ENCODE results near the gene TRIM9.

TRIM9 gene

DNA sequence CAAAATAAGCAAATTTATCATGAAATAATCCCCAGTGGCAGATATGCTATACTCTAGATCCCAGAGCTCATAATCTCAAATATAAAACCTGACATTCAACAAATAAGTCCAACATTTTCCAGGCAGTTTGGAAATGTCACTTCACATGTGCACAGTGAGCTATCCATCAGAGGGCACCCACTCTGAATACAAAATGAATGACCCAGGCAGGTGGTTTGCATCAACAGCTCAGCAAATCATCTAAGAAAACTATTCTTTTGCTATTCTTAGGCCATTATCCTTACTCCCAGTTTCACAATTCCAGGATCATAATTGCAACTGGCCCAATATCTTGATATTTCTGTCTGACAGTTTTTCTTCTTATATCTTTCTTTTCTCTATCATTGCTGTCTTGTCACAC is 38.5 kb downstream of the TRIM9 start:
- no peak for DNase-seq (ENCODE audit: low spot score)

DNA sequence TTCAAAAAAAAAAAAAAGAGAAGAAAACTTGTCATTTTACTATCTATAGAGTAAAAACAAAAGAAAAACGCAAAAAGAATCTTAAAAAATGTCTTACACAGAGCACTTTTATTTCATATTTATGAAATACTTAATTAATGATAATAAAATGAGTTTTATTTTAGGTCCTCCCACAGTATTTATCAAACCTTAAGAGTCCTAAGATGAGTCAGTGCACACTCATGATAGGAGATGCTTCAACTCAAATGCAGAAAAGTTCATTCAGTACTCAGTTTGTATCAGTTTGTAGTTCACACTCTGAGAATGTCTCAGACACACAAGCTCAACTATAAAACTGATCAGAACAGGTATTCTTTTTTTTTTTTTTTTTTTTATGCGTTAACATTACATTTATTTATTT is 41.7 kb downstream of the TRIM9 start:
- DNase-seq (ENCODE audit: low spot score): no peak

DNA sequence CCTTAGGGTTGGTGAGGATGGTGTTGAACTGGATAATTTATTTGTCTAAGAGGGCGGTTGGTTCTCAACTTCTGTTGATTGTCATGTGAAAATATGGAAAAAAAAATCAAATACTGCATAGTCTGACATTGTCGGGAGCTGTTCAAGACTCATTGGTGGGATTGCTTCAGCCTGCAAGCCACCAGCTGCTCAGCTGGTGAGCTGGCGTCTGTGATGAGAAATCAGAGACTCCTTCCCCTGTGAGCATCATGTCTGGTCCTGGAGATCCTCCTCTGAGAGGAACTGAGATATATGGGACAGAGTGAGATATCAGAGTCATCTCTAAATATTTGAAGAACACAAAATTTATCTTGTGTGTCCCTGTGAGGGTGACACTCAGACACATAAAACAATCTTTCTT is 49.9 kb downstream of the TRIM9 start:
- no peak for DNase-seq (ENCODE audit: low spot score)

DNA sequence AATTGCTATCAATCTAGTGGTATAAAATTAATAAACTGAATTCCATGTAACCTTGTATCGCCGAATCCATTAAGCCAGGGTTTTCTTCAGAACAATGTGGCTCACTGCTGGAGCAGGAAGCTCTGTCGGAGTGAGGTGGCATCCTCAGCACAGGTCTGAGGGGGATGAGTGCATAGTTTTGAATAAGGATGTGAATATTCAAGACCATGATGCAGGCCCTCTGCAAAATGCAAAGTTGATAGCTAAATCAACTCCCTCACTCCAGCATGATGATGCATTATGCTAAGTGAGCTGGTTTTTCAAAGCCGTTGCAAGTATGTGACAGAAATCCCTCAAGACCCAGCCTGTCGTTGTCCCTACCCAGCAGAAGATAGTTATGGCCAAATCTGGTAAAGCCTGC is 53.0 kb downstream of the TRIM9 start:
- DNase-seq (ENCODE audit: low spot score): no peak

DNA sequence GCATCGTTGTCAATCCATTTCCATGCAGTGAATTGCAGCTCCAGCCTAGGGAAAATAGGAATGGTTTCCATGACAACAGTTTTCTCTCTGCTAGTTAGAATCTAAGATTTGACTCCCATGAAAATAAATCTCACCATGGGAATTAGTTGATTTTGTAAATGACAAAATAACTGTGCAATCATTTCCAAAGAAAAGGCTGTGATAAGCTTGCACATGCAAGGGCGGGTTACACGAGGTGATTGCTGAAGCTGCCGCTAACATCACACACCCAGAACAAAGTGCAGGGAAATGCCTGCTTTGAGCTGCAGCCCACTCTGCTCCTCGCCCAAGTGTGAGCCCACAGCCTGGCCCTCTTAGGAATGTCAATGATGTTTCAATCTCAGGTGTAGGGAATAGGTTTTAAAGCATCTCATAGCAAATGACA is 53.8 kb downstream of the TRIM9 start:
- DNase-seq (ENCODE audit: low spot score): no peak

DNA sequence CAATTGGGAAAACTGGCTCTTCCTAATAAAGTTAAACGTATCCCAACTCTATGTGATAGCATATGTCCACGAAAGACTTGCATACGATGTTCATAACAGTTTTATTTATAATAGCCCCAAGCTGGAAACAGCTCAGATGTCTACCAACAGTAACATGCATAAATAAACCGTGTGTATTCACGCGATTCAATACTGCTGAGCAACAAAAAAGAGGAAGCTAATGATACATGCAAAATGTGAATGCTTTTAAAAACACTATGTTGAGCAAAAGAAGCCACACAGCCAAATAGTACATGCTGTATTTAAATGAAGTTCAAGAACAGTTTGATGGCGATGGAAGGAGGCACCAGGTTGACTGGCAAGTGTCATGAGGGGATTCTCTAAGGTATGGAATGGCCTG is 55.7 kb downstream of the TRIM9 start:
- no peak for DNase-seq (ENCODE audit: low spot score)

DNA sequence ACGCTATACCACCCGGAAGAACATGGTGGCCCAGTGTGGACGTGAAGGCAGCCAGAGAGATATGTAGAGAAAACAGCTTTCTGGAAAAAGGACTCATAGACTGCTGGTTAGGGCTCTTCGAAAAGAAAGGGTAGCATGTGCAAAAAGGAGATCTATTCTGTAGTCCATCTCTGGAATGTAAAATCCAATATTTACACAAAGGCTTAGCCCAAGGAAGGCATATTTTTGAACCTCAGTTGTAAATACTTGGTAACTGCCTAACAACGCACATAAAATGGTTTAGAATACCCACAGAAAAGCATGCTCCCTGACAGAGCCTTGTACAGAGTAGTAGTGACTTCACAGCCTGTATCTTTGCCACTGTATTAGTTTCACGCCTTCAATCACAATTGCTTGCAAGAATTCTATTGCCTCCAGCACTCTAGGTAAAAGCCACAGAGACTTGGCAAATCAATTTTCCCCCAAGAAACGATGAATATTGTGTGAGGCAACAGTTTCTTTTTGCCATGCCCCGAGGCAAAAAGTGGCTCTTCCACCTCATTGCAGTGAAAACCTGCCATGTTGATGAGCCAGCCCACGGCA is 59.2 kb downstream of the TRIM9 start:
- no peak for DNase-seq (ENCODE audit: low spot score)

DNA sequence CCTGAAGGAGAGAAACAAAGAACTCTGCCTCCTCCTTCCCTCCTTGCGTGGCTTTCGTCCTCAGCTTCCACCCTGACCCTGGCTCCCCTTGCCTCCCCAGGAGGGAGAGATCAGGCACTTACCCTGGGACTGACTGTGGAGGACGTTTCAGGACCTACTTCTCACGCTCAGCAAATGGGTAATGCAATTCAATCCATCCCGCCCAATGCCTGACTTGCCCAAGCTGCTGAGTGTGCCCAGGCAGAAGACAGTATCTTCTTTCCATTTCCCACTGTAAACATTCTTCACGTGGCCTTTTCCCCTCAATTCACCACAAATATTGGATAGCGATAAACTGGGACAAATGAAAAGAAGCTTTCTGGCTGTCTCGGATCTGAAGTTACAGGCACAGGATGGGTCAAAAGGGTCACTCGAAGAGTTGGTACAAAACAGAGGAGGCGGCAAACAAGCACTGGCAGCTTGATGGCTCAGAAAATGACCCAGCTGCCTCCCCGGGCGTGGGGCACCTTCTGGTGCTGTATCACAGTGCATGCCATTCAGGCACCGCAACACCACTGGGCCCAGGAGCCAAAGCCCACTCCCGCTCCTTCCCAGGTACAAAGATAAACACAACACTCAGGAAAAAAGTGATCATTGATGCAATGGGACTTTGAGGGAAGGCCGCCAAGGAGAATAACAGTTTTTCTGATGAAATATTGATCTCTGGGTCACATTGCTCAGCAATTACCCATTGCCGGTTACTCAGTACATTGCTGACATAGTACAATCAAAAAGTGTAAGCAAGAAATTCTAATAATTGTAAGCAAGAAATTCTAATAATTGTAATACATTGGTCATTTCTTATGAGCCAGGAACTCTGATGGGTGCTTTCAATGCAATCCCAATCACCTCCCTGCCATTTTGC is 65.8 kb downstream of the TRIM9 start:
- DNase-seq (ENCODE audit: low spot score): no peak

DNA sequence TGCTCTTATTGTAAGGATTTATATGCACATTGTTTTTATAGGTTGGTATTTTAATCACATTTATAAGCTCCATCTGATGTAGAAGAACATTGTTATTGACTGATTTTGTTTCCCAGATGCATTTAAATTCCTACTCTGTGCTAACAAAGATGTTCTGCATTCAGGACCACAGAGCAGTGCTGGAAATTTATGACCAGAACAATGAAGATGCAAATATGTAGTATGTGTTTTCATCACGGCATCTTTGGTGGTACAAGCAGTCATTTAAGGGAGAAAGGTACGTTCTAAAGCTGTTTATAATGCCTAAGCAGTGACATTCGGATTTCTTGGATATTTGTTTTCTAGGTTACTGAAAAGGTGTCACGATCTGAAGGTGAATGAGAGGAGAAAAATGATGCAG is 66.5 kb downstream of the TRIM9 start:
- DNase-seq (ENCODE audit: low spot score): no peak

DNA sequence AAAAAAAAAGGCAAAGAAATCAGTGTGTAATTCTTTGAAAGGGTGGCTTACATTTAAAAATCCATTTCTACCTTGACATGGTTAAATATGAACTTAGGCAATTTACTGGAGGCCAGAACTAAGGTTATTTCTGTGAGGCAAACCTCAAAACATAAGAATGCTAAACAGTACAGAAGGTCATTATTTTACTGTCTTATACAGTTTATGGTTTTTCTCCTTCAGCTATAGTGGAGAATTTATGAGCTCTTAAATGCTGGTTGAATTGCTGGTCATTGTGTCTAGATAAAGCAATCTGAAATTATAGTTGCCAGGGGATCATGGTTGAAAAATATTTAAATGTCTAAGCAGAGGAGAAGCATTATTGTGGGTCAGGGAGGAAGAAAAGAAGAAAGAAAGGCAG is 70.5 kb downstream of the TRIM9 start:
- no peak for DNase-seq (ENCODE audit: low spot score)

DNA sequence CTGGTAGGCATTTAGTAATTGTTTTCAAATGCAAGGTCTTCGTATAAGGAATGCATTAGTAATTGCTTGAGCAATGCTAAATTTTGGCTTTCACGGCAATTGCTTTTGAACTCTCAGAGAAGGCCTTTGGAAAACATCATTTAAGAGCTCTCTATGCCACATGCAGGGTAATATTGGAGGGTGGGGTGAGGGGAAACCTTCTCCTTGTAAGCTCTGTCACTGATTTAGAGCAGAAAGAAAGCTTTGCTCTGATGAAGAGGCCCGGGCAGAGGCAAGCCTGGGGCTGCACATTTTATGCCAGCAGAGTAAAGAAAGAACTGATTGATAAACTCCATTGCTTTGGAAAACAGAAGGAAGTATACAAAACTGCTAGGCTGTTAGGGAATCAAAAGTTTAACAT is 70.9 kb downstream of the TRIM9 start:
- DNase-seq (ENCODE audit: low spot score): no peak

DNA sequence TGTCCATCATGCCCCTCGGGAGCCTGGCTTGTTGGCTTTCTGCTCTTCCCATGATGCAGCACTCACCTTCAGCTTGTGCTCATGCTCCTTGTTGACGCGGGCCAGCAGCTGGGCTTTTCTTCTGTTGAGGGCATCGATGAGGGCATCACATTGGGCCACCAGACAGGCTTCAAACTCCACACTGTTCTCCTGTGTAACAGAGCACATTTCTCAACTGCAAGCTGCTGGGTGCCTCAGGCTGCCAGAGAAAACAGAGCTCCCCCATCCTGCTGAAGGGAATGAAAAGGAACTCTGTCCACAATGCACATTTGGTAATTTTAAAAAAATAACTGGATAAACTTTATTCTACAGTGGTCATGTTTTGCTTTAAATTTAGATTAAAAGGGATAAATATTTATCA is 72.1 kb downstream of the TRIM9 start:
- DNase-seq (ENCODE audit: low spot score): no peak

DNA sequence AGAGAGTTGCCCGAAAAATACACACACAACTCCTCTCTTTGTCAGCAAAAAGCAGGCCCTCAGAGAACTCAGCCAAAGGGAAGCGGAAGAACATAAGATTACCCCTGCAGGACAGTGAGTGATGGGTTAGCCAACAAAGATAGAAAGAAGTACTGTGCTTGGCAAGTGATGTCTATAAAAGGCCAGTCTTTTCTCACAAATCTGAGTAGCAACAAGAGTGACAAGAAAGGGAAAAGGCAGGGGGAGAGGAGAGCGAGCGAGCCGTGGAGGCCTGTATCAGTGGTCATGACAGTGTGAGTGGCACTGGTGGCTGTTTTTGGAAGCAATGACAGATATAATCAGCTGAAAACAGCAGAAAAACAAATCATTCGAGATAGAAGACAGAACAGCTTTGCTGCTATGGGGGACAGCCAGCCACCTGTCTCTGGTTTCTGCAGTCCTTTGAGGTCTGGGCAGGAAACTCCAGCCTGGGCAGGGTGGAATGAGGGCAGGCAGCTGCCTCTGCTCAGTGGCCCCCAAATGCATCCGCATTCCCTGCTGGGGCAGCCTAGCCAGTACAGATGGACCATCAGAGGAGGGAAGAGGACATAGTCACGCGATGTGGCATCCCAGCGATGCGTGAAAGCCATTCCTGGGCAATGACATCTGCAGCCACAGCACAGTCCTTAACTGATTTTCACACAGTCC is 74.7 kb downstream of the TRIM9 start:
- DNase-seq (ENCODE audit: low spot score): peak; percentile 86

DNA sequence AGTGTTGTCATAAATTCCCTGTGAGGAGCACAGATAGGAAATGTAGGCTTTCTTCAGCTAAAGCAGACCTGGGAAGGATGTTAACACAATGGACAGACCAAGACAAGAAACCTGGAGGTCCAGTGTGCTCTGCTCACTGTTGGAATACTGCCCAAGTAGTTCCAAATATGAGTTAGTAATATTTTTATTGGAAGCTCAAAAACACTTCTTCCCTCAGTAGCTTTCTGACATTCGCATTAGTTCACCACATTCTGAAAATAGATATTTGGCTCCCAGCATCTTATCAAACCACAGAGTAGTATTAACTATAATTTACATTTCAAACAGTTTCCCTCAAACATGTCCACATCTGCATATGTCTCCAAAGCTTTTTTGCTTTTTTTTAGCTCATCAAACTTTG is 75.8 kb downstream of the TRIM9 start:
- no peak for DNase-seq (ENCODE audit: low spot score)

DNA sequence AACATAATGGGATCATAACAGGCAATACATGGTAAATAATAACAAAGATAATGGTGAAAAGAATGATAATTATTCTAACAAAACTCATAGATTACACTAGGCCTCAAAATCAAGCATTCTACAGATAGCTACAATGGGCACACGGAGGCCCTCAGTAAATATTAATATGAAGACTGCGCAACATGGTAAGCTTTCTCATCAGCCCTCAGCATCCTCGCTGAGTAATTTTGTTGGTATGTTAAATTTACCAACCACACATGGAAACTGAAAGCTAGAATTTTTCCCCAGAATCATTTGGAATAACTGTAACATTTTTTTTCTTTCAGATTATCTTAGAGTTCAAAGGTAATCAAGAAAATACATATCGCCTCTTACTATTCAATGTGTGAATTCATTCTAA is 76.4 kb downstream of the TRIM9 start:
- DNase-seq (ENCODE audit: low spot score): no peak

DNA sequence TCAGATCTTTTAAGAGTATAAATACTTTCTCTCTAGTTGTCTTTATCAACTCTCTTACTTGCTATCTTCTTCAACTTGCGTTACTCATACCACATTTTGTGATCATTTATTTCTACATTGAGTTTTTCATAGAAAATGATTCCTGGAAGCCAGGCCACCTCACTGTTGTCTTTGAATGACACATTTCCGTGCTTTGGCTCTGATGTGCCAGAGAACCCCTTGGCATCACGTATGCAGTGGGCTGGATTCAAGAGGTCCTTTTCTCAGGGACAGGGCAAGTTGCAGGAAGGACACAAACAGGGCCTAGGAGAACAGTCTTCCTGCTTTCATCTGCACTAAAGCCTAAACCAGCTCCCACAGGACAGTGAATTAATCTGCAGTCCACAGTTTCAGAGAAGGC is 80.3 kb downstream of the TRIM9 start:
- no peak for DNase-seq (ENCODE audit: low spot score)

DNA sequence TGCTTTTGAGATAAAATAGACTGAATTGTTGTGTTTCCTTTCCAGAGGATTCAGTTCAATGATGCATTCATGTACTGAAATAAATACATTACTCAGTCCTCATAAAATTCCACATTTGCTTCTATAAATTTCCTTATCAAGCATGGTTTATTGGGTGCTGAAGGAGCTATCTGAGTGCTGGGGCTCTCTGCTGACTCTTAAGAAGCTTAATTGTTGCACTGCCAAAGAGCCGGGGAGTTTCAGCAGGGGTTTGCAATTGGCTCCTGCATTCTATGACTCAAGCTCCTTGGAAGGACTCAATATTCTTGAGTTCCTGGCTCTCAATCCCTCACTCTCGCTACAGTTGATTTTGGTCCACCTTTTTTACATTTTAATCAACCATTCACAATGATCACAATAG is 80.8 kb downstream of the TRIM9 start:
- peak; percentile 17 for DNase-seq (ENCODE audit: low spot score)

DNA sequence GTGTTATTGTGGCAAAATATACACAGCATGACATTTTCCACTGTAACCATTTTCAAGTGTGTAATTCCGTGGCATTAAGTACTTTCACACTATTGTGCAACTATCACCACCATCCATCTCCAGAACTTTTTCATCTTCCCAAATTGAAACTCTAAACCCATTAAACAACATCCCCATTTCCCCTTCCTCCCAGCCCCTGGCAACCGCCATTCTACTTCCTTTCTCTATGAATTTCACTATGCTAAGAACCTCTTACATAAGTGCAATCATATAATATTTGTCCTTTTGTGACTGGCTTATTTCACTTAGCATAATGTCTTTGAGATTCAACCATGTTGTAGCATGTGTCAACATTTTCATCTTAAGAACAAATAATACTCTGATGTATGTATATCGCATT is 82.8 kb downstream of the TRIM9 start:
- no peak for DNase-seq (ENCODE audit: low spot score)

DNA sequence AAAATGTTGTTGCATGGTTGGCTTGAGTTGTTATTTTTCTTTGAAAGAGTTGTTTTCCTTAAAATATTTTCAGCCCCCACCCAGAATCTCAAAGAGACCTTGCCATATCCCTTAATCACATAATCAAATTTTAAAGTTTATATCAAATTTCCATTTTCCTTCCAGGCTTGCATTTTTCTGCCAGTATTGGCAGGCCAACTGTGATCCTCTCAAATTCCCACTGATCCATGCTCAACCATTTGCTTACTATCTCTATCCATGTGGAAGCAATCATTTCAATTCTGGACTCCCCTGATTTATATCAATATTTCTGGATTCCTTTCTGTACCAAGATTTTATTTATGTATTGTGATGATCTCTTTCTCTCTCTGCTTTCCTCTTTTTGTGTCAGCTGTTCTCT is 86.5 kb downstream of the TRIM9 start:
- no peak for DNase-seq (ENCODE audit: low spot score)

DNA sequence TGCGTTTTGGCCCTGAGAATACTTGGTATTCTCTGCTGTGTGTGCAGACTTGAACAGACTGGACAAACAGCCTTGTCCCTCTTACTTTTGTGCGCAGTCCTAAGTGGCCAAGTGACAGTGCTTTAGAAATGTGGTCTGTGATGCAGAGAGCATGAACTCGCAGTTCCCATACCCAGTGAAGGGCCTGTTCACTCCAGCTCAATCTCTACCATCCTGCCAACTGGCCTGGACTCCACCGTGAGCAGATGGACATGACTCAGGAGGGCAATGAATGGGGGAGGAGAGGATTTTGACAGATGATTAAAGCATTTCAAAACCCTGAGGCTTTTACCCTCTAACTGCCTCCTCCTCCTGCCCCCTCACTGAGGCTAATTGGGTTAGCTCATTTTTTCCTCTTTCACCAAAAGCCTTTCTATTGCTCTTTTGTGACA is 88.1 kb downstream of the TRIM9 start:
- DNase-seq (ENCODE audit: low spot score): peak; percentile 81

DNA sequence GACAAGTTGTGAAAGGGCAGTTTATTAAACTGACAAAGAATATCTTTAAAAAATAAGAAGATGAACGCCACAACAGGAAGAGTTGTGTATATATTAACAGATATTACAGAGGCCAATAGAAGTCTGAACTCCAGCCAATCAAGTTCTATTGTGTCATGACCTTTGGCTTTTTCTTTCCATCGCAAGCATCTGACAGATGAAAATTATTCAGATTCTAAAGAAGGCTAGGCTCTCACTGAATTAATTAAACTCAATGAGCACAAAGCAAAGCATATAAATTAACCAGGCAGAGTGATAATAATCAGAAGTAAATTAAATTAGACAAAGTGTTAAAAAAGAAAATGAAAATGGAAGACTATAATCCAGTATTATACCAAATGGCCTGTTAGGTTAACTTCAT is 88.6 kb downstream of the TRIM9 start:
- DNase-seq (ENCODE audit: low spot score): no peak

DNA sequence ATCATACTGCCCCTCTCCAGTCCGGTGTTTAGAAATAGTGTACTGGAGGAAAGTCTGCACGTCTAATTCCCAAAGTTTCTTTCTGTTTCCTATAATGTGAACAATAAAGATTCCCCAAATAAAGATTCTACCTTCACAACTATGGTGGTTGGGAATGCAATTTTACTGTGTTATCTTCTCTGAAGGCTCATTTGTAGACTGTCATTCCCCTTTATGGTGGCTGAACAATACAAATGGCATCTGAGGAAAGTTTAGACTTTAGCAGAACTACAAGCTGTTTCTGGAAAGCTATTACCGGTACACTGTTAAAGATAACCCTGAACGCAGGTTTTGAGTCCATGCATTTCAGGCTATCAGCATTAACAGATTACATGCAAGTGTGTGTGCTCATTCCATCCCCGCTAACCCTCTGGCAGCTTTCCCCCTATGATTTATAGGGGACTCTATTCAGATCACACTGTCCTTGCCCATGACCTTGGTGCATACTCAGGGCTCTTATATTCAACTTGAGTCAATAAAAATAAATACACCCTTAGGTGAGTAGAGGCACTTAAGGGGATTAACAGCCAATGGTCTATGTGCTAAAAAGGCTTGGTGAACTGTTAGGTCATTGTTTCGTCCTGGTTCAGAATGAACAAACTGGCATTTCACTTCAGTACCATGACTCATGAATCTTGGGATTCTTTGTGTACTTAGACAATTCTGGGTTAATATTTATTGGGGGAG is 89.9 kb downstream of the TRIM9 start:
- DNase-seq (ENCODE audit: low spot score): peak; percentile 90

All from kidney tubule cell (primary cell).